ENCODE measurements around the gene MRPS33.
A peak's percentile ranks its signal among the peaks of the same experiment; 100 is the strongest.

DNA sequence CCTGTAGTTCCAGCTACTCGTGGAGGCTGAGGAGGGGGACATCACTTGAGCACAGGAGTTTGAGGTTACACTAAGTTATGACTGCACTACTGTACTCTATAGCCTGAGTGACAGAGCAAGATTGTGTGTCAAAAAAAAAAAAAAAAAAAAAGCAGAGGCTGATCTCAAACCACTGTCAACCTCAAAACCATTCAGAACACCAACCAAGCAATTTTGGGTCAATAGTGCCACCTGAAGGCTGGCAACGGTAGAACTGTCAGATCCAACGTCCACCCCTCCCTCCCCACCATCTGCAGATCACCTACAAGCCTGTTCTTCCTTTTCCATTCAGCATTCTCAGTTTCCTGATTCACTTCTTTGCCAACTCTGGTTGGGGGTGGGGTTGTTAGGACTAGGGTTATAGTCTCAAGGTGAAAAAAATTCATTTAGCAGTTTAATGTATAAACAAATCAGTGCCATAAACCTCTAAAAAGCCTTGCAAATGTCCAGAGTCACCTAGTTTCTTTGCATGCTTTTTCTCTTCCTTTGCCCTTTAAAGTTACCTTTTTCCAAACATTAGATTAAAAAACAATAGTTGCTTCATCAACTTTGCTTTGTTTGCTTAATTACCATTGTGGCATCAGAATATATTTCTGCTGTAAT, 2.6 kb downstream of the MRPS33 start:
- no peak for TF ChIP-seq TCF12 (IDR thresholded peaks at IDR 0.05; ENCODE audit: low read depth, low read length)
- TF ChIP-seq YY1 (IDR thresholded peaks at IDR 0.05; ENCODE audit: low read depth, low read length): peak; percentile 61; the same call in 1 of the 2 replicates
- TF ChIP-seq, protein P1, sequence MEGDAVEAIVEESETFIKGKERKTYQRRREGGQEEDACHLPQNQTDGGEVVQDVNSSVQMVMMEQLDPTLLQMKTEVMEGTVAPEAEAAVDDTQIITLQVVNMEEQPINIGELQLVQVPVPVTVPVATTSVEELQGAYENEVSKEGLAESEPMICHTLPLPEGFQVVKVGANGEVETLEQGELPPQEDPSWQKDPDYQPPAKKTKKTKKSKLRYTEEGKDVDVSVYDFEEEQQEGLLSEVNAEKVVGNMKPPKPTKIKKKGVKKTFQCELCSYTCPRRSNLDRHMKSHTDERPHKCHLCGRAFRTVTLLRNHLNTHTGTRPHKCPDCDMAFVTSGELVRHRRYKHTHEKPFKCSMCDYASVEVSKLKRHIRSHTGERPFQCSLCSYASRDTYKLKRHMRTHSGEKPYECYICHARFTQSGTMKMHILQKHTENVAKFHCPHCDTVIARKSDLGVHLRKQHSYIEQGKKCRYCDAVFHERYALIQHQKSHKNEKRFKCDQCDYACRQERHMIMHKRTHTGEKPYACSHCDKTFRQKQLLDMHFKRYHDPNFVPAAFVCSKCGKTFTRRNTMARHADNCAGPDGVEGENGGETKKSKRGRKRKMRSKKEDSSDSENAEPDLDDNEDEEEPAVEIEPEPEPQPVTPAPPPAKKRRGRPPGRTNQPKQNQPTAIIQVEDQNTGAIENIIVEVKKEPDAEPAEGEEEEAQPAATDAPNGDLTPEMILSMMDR (IDR thresholded peaks at IDR 0.05 in 2 of 3, conservative IDR thresholded peaks at IDR 0.05 in 1 of 3; ENCODE audit: control insufficient read depth in 2 of 3, extremely low read depth in 1 of 3, insufficient read depth in 1 of 3, low read depth in 3 of 3, low read length in 3 of 3): peak; percentile 67 to 87 (median 70); a peak in 4 of 6 replicates
- no peak for TF ChIP-seq POLR2AphosphoS5 (IDR thresholded peaks at IDR 0.05; ENCODE audit: low read length)
- TF ChIP-seq EZH2 (IDR thresholded peaks at IDR 0.05; ENCODE audit: borderline replicate concordance, control insufficient read depth, low read depth, low read length): no peak

Measured in GM12878 (cell line).